SH-SY5Y (cell line): ENCODE data around the gene CREB3.

ENCODE experiments used
- GATA2 ChIP-seq: IDR thresholded peaks from 2 replicates; pipeline ENCODE4 v1.6.1; 2011; ENCODE audit warnings: mild to moderate bottlenecking, low read depth, low read length
- GATA3 ChIP-seq: IDR thresholded peaks from 2 replicates; pipeline ENCODE4 v1.6.1; 2011; ENCODE audit warnings: low read depth, mild to moderate bottlenecking, low read length, moderate library complexity

DNA sequence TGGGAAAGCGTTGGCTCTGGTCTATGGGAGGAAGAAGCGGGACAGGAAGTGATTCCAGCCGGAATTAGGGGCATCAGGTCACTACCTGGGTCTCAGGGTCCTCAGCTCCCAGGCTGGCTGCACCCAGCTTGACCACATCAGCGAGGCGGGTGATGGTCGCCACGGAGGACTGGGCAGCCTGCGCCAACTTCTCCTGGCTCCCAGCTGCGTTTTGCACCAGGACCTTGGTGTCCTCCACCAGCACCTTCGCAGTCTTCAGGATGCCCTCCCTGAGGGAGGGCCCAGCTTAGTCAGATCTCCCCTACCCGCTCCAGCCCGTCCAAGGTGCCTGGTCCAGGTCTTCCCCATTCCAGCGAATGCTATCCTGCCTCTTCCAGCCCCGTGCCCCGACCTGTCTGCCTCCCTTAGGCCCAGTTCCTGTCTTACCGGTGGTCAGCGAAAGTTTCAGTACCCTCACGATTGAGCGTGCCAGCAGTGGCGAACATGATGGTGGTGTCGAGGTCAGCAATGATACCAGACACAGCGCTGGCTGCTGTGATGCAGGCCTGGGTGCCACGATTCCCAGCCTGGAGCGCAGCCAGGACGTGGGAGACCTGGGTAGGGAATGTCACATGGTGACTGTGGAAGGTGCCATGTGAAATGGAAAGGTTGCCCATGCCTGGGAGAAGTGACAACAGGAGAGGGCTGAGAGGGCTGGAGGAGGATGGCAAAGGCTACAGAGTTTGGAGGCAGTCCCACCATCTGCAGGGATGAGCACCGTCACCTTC, 28.4 kb upstream of the CREB3 start:
- TF ChIP-seq GATA2 (no peak), GATA3 (no peak)
